Lower leg skin (tissue), 4 donors: Measurements from ENCODE around the gene FOXO4. TPM values are rescaled to one million over a fixed set of nuclear protein-coding genes. Genes with fewer than 3 reads are reported as not detected.

Source experiments
- DNase-seq, 2 donors: peaks; one replicate each; pipeline ENCODE4 v3.0.0-alpha.2; 2019; ENCODE audit warnings: low spot score in 2 of 2
- H3K4me3 ChIP-seq: fragments of 200-600 bp; sonication (generic); 2 replicates; pipeline ENCODE4 v1.5.1; 2017; ENCODE audit warnings: mild to moderate bottlenecking, low read depth; ENCODE audit not compliant: poor library complexity, severe bottlenecking
- CTCF ChIP-seq, 3 donors: fragments of 450-650 bp; IDR thresholded peaks; one replicate each; pipeline ENCODE4 v1.5.1; 2016; ENCODE audit warnings: antibody characterized with exemption in 3 of 3, mild to moderate bottlenecking in 3 of 3, moderate library complexity in 2 of 3
- POLR2A ChIP-seq, 2 donors: fragments of 450-650 bp; IDR thresholded peaks; one replicate each; pipeline ENCODE4 v1.6.1; 2016 to 2017; ENCODE audit warnings: antibody characterized with exemption in 2 of 2, mild to moderate bottlenecking in 1 of 2, moderate library complexity in 1 of 2
- WGBS, 2 donors: methylation state at CpG; one replicate each; pipeline ENCODE4 v1.1.5; 2018; 5-methylcytosine and 5-hydroxymethylcytosine counted together
- intact Hi-C: fragments of 100-400 bp; cut with DNase I; formaldehyde crosslinking; loops from one replicate; pipeline ENCODE4 v1.15.0; 2023; ENCODE audit warnings: low total_unique reads
- total RNA-seq, 4 donors: library from RNA; depleted of rRNA; stranded (reverse); fragments of >200 nt; gene quantifications; one replicate each; pipeline ENCODE4 v1.1.0, GENCODE V29; 2016

The FOXO4 gene
- total RNA-seq, 4 donors from 2014 or later, result 17.7 to 29.9 (median 23.3) TPM

GRCh38 chrX:71060127-71060526 is 35.5 kb upstream of the FOXO4 start:
- no peak for DNase-seq
- TF ChIP-seq POLR2A (IDR thresholded peaks at IDR 0.05) (no peak), CTCF (IDR thresholded peaks at IDR 0.05) (no peak)
- no peak overlapping the region for H3K4me3 ChIP-seq
- intact Hi-C loops, result no loop called here

GRCh38 chrX:71067089-71067488 is 28.6 kb upstream of the FOXO4 start:
- no peak for TF ChIP-seq CTCF (IDR thresholded peaks at IDR 0.05)
- no peak for TF ChIP-seq POLR2A (IDR thresholded peaks at IDR 0.05)
- DNase-seq, result no peak
- H3K4me3 ChIP-seq, result peak overlapping the region; percentile 56
- intact Hi-C loops, result no loop called here
- WGBS, 2 donors, result 6 to 44% methylated on average over 2 of the region's 2 CpGs

GRCh38 chrX:71067712-71068043 is 28.0 kb upstream of the FOXO4 start:
- DNase-seq, result peak in 1 of 2 donors; percentile 12
- no peak for TF ChIP-seq POLR2A (IDR thresholded peaks at IDR 0.05)
- no peak for TF ChIP-seq CTCF (IDR thresholded peaks at IDR 0.05)
- H3K4me3 ChIP-seq, result peak overlapping the region; percentile 56
- intact Hi-C loops, result no loop called here
- 1 to 35% methylated on average over 9 to 10 of the region's 10 CpGs for WGBS, 2 donors

- intact Hi-C loops, result no loop called here
- peak; percentile 90 to 97 for DNase-seq
- H3K4me3 ChIP-seq, result peak within 1 kb of the TSS; percentile 56
- no peak for TF ChIP-seq POLR2A (IDR thresholded peaks at IDR 0.05)
- TF ChIP-seq CTCF (IDR thresholded peaks at IDR 0.05), result peak in 1 of 3 donors; percentile 93
- 2 to 39% methylated on average over 12 to 71 of the region's 73 CpGs for WGBS, 2 donors
Observed at GRCh38 chrX:71068044-71068918, 27.4 kb upstream of the FOXO4 start, which contains the start of gene SNX12. Gene SNX12, minus strand, starts transcription at chrX:71068334. Its CDS starts 28 bp downstream, at chrX:71068306.

- 47 to 57% methylated on average over 5 of the region's 5 CpGs for WGBS, 2 donors
- no peak for DNase-seq
- TF ChIP-seq CTCF (IDR thresholded peaks at IDR 0.05), result no peak
- no peak for TF ChIP-seq POLR2A (IDR thresholded peaks at IDR 0.05)
- intact Hi-C loops, result no loop called here
- no peak overlapping the region for H3K4me3 ChIP-seq
Observed at GRCh38 chrX:71070531-71070930, 25.1 kb upstream of the FOXO4 start.
